GM12878 (cell line): ENCODE measurements around the gene AMPH. TPM values are rescaled to one million over a fixed set of nuclear protein-coding genes. Genes with fewer than 3 reads are reported as not detected.
"Not testable (repeated sequence)": the region's sequence is repeated elsewhere in the genome, so short reads cannot be mapped to it uniquely, and the experiment has no call there.

Experiments used
- ATAC-seq: fragments of 200-7000 bp; cut with Tn5 transposase; 3 replicates; pipeline ENCODE4 v1.9.1; 2020; ENCODE audit warnings: mild to moderate bottlenecking, moderate library complexity
- BruUV-seq: library from RNA; stranded (reverse); fragments of 400-500 nt; replicated peaks from 2 replicates; lab custom pipeline; 2021; lab: Mats Ljungman, UMichigan
- CTCF ChIA-PET: fragments of 300-600 bp; sonication (Branson Sonifier 250); formaldehyde crosslinking; extraction: SDS; loops from one replicate; lab custom pipeline; 2021; ENCODE audit warnings: inconsistent platforms; lab: Yijun Ruan, JAX
- POLR2A ChIA-PET: fragments of 350-600 bp; formaldehyde crosslinking; extraction: SDS; loops from one replicate; lab custom pipeline; 2021; ENCODE audit warnings: inconsistent platforms; lab: Charles Lee
- RAD21 ChIA-PET: fragments of 300-600 bp; sonication (Branson Sonifier 250); formaldehyde crosslinking; loops from one replicate; lab custom pipeline; 2023; ENCODE audit warnings: antibody characterized with exemption; ENCODE audit not compliant: unreplicated experiment; lab: Charles Lee
- SMC1A ChIA-PET: fragments of 300-600 bp; sonication (Branson Sonifier 250); formaldehyde crosslinking; loops from one replicate; lab custom pipeline; 2023; ENCODE audit not compliant: unreplicated experiment, uncharacterized antibody; lab: Charles Lee
- DNase-seq: peaks from one replicate; pipeline ENCODE4 v3.0.0-alpha.2; 2011; ENCODE audit warnings: low read depth, low spot score
- FAIRE-seq: peaks from 3 replicates; lab custom pipeline; 2011; peaks lifted over from hg19 to GRCh38; lab: Jason Lieb, UNC
- H2AFZ ChIP-seq: 2 replicates; pipeline ENCODE4 v1.6.0; 2011; ENCODE audit warnings: low read depth, low read length, control low read depth; ENCODE audit not compliant: control insufficient read depth
- H3K27ac ChIP-seq: 2 replicates; pipeline ENCODE4 v1.5.1; 2011; ENCODE audit warnings: control low read depth; ENCODE audit not compliant: control insufficient read depth, insufficient read depth
- H3K27me3 ChIP-seq, 2 experiments: replicated peaks in 1 of 2; 2 replicates each; pipeline versions ENCODE4 v1.6.0 to v1.6.1; 2011; ENCODE audit warnings: low read length in 1 of 2; ENCODE audit not compliant: control insufficient read depth in 2 of 2, insufficient read depth in 2 of 2
- H3K36me3 ChIP-seq, 2 experiments: 2 replicates each; pipeline ENCODE4 v1.5.1; 2011; ENCODE audit warnings: low read length in 1 of 2; ENCODE audit not compliant: control insufficient read depth in 2 of 2, insufficient read depth in 2 of 2
- H3K4me1 ChIP-seq: 2 replicates; pipeline ENCODE4 v1.6.1; 2011; ENCODE audit warnings: mild to moderate bottlenecking, low read length, moderate library complexity, mixed read lengths; ENCODE audit not compliant: control insufficient read depth, insufficient read depth
- H3K4me2 ChIP-seq: 2 replicates; pipeline ENCODE4 v1.6.0; 2011; ENCODE audit warnings: control low read depth; ENCODE audit not compliant: control insufficient read depth, insufficient read depth
- H3K4me3 ChIP-seq: fragments of 200-600 bp; sonication (generic); 2 replicates; pipeline ENCODE4 v1.5.1; 2016
- H3K79me2 ChIP-seq: 2 replicates; pipeline ENCODE4 v1.6.0; 2011; ENCODE audit warnings: low read length; ENCODE audit not compliant: control insufficient read depth, insufficient read depth
- H3K9ac ChIP-seq: 2 replicates; pipeline ENCODE4 v1.8.0; 2011; ENCODE audit warnings: low read length, control low read depth, mixed read lengths; ENCODE audit not compliant: control insufficient read depth, insufficient read depth
- H3K9me3 ChIP-seq: replicated peaks from 3 replicates; pipeline ENCODE4 v1.5.1; 2011; ENCODE audit warnings: mild to moderate bottlenecking, low read length; ENCODE audit not compliant: control insufficient read depth, insufficient read depth
- H4K20me1 ChIP-seq: 2 replicates; pipeline ENCODE4 v1.6.0; 2011; ENCODE audit not compliant: control insufficient read depth, insufficient read depth
- CTCF ChIP-seq, 3 experiments: IDR thresholded peaks in 2 of 3; conservative IDR thresholded peaks in 1 of 3; 2 replicates each; pipeline ENCODE4 v1.5.1; 2011; ENCODE audit warnings: low read depth in 3 of 3, low read length in 3 of 3, mild to moderate bottlenecking in 3 of 3, control low read depth in 2 of 3, moderate library complexity in 2 of 3, inconsistent platforms in 1 of 3, mixed read lengths in 1 of 3; ENCODE audit not compliant: control insufficient read depth in 2 of 3, insufficient read depth in 1 of 3; ENCODE audit errors: extremely low read depth in 1 of 3
- EED ChIP-seq: sonication (generic); IDR thresholded peaks from 2 replicates; pipeline ENCODE4 v1.6.1; 2016; ENCODE audit warnings: antibody characterized with exemption, low read depth
- SPI1 ChIP-seq: IDR thresholded peaks from 2 replicates; pipeline ENCODE4 v1.6.1; 2011; ENCODE audit warnings: low read depth, mild to moderate bottlenecking, low read length, moderate library complexity, borderline replicate concordance; ENCODE audit not compliant: insufficient read depth
- WGBS: methylation state at CpG from one replicate; pipeline ENCODE4 v1.1.6; 2016; ENCODE audit warnings: low lambda C conversion rate; ENCODE audit not compliant: insufficient replicate concordance, insufficient coverage; ENCODE audit errors: missing lambda C conversion rate; 5-methylcytosine and 5-hydroxymethylcytosine counted together
- in situ Hi-C: fragments of 300-500 bp; cut with MboI; formaldehyde crosslinking; loops from 9 replicates; pipeline ENCODE4 v1.14.3; 2018; ENCODE audit warnings: mixed read lengths
- intact Hi-C: fragments of 100-400 bp; cut with micrococcal nuclease; formaldehyde crosslinking; loops from one replicate; pipeline ENCODE4 v1.14.2; 2022; ENCODE audit not compliant: unreplicated experiment
- polyA plus RNA-seq, 11 experiments: library from polyadenylated mRNA; depleted of rRNA in 4 of 11; unstranded in 6 of 11; stranded (reverse) in 5 of 11; fragments of >200 nt; fragmentation: Nextera tagmentation in 4 of 11; fragmentation: Illumina TruSeq in 1 of 11; extraction: Ambion mirVana in 4 of 11; extraction: Trizol in 1 of 11; gene quantifications; 1 replicate in 1 of 11; 2 replicates in 10 of 11; pipeline versions ENCODE4 v1.2.1 to v1.2.3, GENCODE V29; 2011 to 2016; ENCODE audit warnings: inconsistent platforms in 2 of 11, missing spikeins in 2 of 11, low read depth in 1 of 11
- total RNA-seq, 4 experiments: library from RNA; depleted of rRNA in 3 of 4; stranded (reverse); fragments of >200 nt in 3 of 4; fragmentation: Illumina TruSeq in 1 of 4; extraction: Trizol in 1 of 4; gene quantifications; 2 replicates each; pipeline versions ENCODE4 v1.2.1 to v1.2.3, GENCODE V29; 2013 to 2021

Gene AMPH
- total and polyA plus RNA-seq, 10 of the 15 experiments (the other 5 are each of a cell fraction or from before 2014, with no cell fraction given), result 0.03 to 0.24 (median 0.08) TPM; not detected in 2

DNA sequence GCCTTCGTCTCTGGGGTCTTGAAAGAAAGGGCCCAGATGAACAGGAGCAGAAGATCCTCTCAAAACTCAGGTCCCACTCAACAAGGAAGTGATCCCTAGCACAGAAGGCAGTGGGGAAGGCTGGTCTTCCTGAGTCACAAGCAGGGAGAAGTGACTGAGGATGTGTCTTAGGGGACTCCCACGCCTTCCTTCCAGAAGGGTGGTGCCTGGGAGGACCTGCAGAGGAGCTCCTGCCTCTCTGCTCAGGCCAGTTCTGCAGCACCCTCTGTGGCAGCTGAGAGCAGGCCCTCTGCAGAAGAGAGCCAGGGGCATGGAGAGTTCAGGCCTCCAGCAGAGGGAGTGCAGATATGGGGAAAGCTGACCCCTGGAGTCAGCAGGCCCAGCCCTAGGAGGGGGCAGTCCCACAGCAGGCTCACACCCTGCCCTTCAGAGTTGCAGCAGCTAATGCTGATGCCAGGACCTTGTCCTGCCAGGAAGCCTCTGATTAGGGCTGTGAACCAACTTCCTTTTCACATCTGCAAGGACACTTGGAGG is 289.9 kb downstream of the AMPH start:
- DNase-seq, BruUV-seq, H4K20me1 ChIP-seq, FAIRE-seq, H3K79me2 ChIP-seq, H3K9ac ChIP-seq, H3K4me3 ChIP-seq, H3K36me3 ChIP-seq, H3K27me3 ChIP-seq, H3K4me2 ChIP-seq, POLR2A ChIA-PET, intact Hi-C loops, H3K9me3 ChIP-seq, H3K27ac ChIP-seq: not testable (repeated sequence)
- RAD21 ChIA-PET, result interaction anchor here (1.3 kb wide), 1 partner anchor 13 kb away, joined by 3 read pairs; no protein-coding TSS in a partner anchor
- CTCF ChIA-PET, result interaction anchor here (0.9 to 7.0 kb wide), 13 partner anchors 9 to 424 kb away, joined by 3 to 191 read pairs (median 4); no protein-coding TSS in a partner anchor
- SMC1A ChIA-PET, result interaction anchor here (1.2 to 3.2 kb wide), 4 partner anchors 21 to 125 kb away, joined by 3 to 17 read pairs (median 4); no protein-coding TSS in a partner anchor
- in situ Hi-C loops, result loop anchor here (25.0 kb wide), 1 partner anchor 129 kb away; no protein-coding TSS in a partner anchor
- TF ChIP-seq SPI1 (peak; percentile 10; the same call in 1 of the 2 replicates), CTCF (IDR thresholded peaks at IDR 0.05 in 2 of 3, conservative IDR thresholded peaks at IDR 0.05 in 1 of 3; ENCODE audit: control insufficient read depth in 2 of 3, extremely low read depth in 1 of 3, insufficient read depth in 1 of 3, low read depth in 3 of 3, low read length in 3 of 3) (peak; percentile 8 to 19 (median 18); a peak in 1 of 6 replicates), EED (peak; percentile 41; the same call in 1 of the 2 replicates)
- H2AFZ ChIP-seq, result peak overlapping the region; percentile 74
- peaks cover 18% of the 10 kb centered on the region for H3K4me1 ChIP-seq
- 84% methylated on average over 2 of the region's 2 CpGs for WGBS
- peak; percentile 69 for ATAC-seq
